GM12878 (cell line): ENCODE data around the gene TP73. TPM values are rescaled to one million over a fixed set of nuclear protein-coding genes. Genes with fewer than 3 reads are reported as not detected.

Experiments used
- ATAC-seq: fragments of 200-7000 bp; cut with Tn5 transposase; 3 replicates; pipeline ENCODE4 v1.9.1; 2020; ENCODE audit warnings: mild to moderate bottlenecking, moderate library complexity
- BruUV-seq: library from RNA; stranded (reverse); fragments of 400-500 nt; replicated peaks from 2 replicates; lab custom pipeline; 2021; lab: Mats Ljungman, UMichigan
- CTCF ChIA-PET: fragments of 300-600 bp; sonication (Branson Sonifier 250); formaldehyde crosslinking; extraction: SDS; loops from one replicate; lab custom pipeline; 2021; ENCODE audit warnings: inconsistent platforms; lab: Yijun Ruan, JAX
- POLR2A ChIA-PET: fragments of 350-600 bp; formaldehyde crosslinking; extraction: SDS; loops from one replicate; lab custom pipeline; 2021; ENCODE audit warnings: inconsistent platforms; lab: Charles Lee
- RAD21 ChIA-PET: fragments of 300-600 bp; sonication (Branson Sonifier 250); formaldehyde crosslinking; loops from one replicate; lab custom pipeline; 2023; ENCODE audit warnings: antibody characterized with exemption; ENCODE audit not compliant: unreplicated experiment; lab: Charles Lee
- SMC1A ChIA-PET: fragments of 300-600 bp; sonication (Branson Sonifier 250); formaldehyde crosslinking; loops from one replicate; lab custom pipeline; 2023; ENCODE audit not compliant: unreplicated experiment, uncharacterized antibody; lab: Charles Lee
- DNase-seq: peaks from one replicate; pipeline ENCODE4 v3.0.0-alpha.2; 2011; ENCODE audit warnings: low read depth, low spot score
- FAIRE-seq: peaks from 3 replicates; lab custom pipeline; 2011; peaks lifted over from hg19 to GRCh38; lab: Jason Lieb, UNC
- H2AFZ ChIP-seq: 2 replicates; pipeline ENCODE4 v1.6.0; 2011; ENCODE audit warnings: low read depth, low read length, control low read depth; ENCODE audit not compliant: control insufficient read depth
- H3K27ac ChIP-seq: 2 replicates; pipeline ENCODE4 v1.5.1; 2011; ENCODE audit warnings: control low read depth; ENCODE audit not compliant: control insufficient read depth, insufficient read depth
- H3K27me3 ChIP-seq, 2 experiments: replicated peaks in 1 of 2; 2 replicates each; pipeline versions ENCODE4 v1.6.0 to v1.6.1; 2011; ENCODE audit warnings: low read length in 1 of 2; ENCODE audit not compliant: control insufficient read depth in 2 of 2, insufficient read depth in 2 of 2
- H3K36me3 ChIP-seq, 2 experiments: 2 replicates each; pipeline ENCODE4 v1.5.1; 2011; ENCODE audit warnings: low read length in 1 of 2; ENCODE audit not compliant: control insufficient read depth in 2 of 2, insufficient read depth in 2 of 2
- H3K4me1 ChIP-seq: 2 replicates; pipeline ENCODE4 v1.6.1; 2011; ENCODE audit warnings: mild to moderate bottlenecking, low read length, moderate library complexity, mixed read lengths; ENCODE audit not compliant: control insufficient read depth, insufficient read depth
- H3K4me2 ChIP-seq: 2 replicates; pipeline ENCODE4 v1.6.0; 2011; ENCODE audit warnings: control low read depth; ENCODE audit not compliant: control insufficient read depth, insufficient read depth
- H3K4me3 ChIP-seq: fragments of 200-600 bp; sonication (generic); 2 replicates; pipeline ENCODE4 v1.5.1; 2016
- H3K79me2 ChIP-seq: 2 replicates; pipeline ENCODE4 v1.6.0; 2011; ENCODE audit warnings: low read length; ENCODE audit not compliant: control insufficient read depth, insufficient read depth
- H3K9ac ChIP-seq: 2 replicates; pipeline ENCODE4 v1.8.0; 2011; ENCODE audit warnings: low read length, control low read depth, mixed read lengths; ENCODE audit not compliant: control insufficient read depth, insufficient read depth
- H3K9me3 ChIP-seq: replicated peaks from 3 replicates; pipeline ENCODE4 v1.5.1; 2011; ENCODE audit warnings: mild to moderate bottlenecking, low read length; ENCODE audit not compliant: control insufficient read depth, insufficient read depth
- H4K20me1 ChIP-seq: 2 replicates; pipeline ENCODE4 v1.6.0; 2011; ENCODE audit not compliant: control insufficient read depth, insufficient read depth
- CHD2 ChIP-seq: IDR thresholded peaks from 2 replicates; pipeline ENCODE4 v1.6.1; 2011; ENCODE audit warnings: low read depth, low read length, improper control_type of control experiment, borderline replicate concordance
- CREB1 ChIP-seq: IDR thresholded peaks from 2 replicates; pipeline ENCODE4 v1.6.1; 2012; ENCODE audit warnings: low read depth, mild to moderate bottlenecking, inconsistent platforms
- CREM ChIP-seq: IDR thresholded peaks from 2 replicates; pipeline ENCODE4 v1.6.1; 2014; ENCODE audit warnings: antibody characterized with exemption, low read depth
- E2F4 ChIP-seq: IDR thresholded peaks from 2 replicates; pipeline ENCODE4 v1.6.1; 2012; ENCODE audit warnings: low read depth, low read length, improper control_type of control experiment
- LARP7 ChIP-seq: fragments of 450-650 bp; IDR thresholded peaks from 2 replicates; pipeline ENCODE4 v1.6.1; 2017; ENCODE audit warnings: mild to moderate bottlenecking
- RUNX3 ChIP-seq: IDR thresholded peaks from 2 replicates; pipeline ENCODE4 v1.6.1; 2012; ENCODE audit warnings: low read length, inconsistent platforms
- SIN3A ChIP-seq: IDR thresholded peaks from 2 replicates; pipeline ENCODE4 v1.6.1; 2012; ENCODE audit warnings: low read depth, low read length, improper control_type of control experiment
- SIX5 ChIP-seq: IDR thresholded peaks from 2 replicates; pipeline ENCODE4 v1.6.1; 2011; ENCODE audit warnings: mild to moderate bottlenecking, low read depth, low read length, moderate library complexity; ENCODE audit not compliant: severe bottlenecking
- ZBTB40 ChIP-seq: fragments of 450-650 bp; IDR thresholded peaks from 2 replicates; pipeline ENCODE4 v1.6.1; 2016; ENCODE audit warnings: mild to moderate bottlenecking, moderate library complexity, borderline replicate concordance
- WGBS: methylation state at CpG from one replicate; pipeline ENCODE4 v1.1.6; 2016; ENCODE audit warnings: low lambda C conversion rate; ENCODE audit not compliant: insufficient replicate concordance, insufficient coverage; ENCODE audit errors: missing lambda C conversion rate; 5-methylcytosine and 5-hydroxymethylcytosine counted together
- in situ Hi-C: fragments of 300-500 bp; cut with MboI; formaldehyde crosslinking; loops from 9 replicates; pipeline ENCODE4 v1.14.3; 2018; ENCODE audit warnings: mixed read lengths
- intact Hi-C: fragments of 100-400 bp; cut with micrococcal nuclease; formaldehyde crosslinking; loops from one replicate; pipeline ENCODE4 v1.14.2; 2022; ENCODE audit not compliant: unreplicated experiment
- polyA plus RNA-seq, 11 experiments: library from polyadenylated mRNA; depleted of rRNA in 4 of 11; unstranded in 6 of 11; stranded (reverse) in 5 of 11; fragments of >200 nt; fragmentation: Nextera tagmentation in 4 of 11; fragmentation: Illumina TruSeq in 1 of 11; extraction: Ambion mirVana in 4 of 11; extraction: Trizol in 1 of 11; gene quantifications; 1 replicate in 1 of 11; 2 replicates in 10 of 11; pipeline versions ENCODE4 v1.2.1 to v1.2.3, GENCODE V29; 2011 to 2016; ENCODE audit warnings: inconsistent platforms in 2 of 11, missing spikeins in 2 of 11, low read depth in 1 of 11
- total RNA-seq, 4 experiments: library from RNA; depleted of rRNA in 3 of 4; stranded (reverse); fragments of >200 nt in 3 of 4; fragmentation: Illumina TruSeq in 1 of 4; extraction: Trizol in 1 of 4; gene quantifications; 2 replicates each; pipeline versions ENCODE4 v1.2.1 to v1.2.3, GENCODE V29; 2013 to 2021

The TP73 gene
- total and polyA plus RNA-seq, 10 of the 15 experiments (the other 5 are each of a cell fraction or from before 2014, with no cell fraction given), result 0.08 to 54.2 (median 14.9) TPM

DNA sequence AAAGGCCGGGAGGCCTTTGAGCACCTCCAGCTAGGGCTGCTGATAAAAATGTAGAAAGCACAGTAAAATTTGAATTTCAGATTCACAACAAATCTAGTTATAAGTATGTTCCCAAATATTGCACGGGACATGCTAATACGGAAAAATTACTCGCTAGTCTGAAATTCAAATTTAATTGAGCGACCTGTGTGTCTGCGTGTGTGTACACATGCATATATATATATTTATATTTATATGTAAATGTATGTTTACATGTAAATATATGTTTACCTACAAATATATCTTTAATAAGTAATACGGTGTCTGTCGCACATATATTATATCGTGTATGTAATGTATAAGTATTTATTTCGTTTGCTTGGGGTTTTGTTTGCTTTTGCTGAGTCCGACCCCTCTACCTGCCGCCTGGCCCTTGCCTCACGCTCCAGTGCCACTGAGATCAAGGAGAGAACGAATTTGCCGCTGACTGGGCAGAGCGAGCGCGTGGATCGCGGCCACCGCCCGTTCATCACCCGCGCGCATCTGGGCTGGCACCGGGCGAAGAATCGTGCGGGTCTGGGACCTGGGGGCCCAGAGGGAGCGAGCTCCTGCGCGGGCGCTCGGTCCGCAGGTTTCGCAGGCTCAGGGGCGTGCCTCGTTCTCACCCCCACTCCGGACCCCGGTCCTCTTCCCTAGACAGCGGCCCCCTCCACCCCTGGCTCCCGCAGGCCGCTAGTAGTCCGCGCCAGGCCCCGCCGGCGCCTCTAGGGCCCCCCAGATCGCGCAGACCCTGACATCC lies 1.9 kb upstream of the TP73 start:
- no peak overlapping the region for H3K27ac ChIP-seq
- POLR2A ChIA-PET, result interaction anchor here (0.9 to 11.3 kb wide), 5 partner anchors 16 to 27 kb away, joined by 3 to 184 read pairs (median 8); no protein-coding TSS in a partner anchor

More for the DNA sequence above, 1.9 kb upstream of the TP73 start:
- H3K4me2 ChIP-seq, result peak overlapping the region; percentile 92
- no TSS peak for BruUV-seq
- CTCF ChIA-PET, result interaction anchor here (0.9 to 7.7 kb wide), 7 partner anchors 14 to 74 kb away, joined by 3 to 91 read pairs (median 5); no protein-coding TSS in a partner anchor
- peak overlapping the region; percentile 8; the same call in 1 of the 2 replicates for H2AFZ ChIP-seq
- peaks cover 58% of the 10 kb centered on the region for H3K79me2 ChIP-seq
- no peaks in the 10 kb centered on the region for H4K20me1 ChIP-seq
- no peak for ATAC-seq
- peaks cover 20% of the 10 kb centered on the region for H3K4me1 ChIP-seq
- in situ Hi-C loops (no loop called here), intact Hi-C loops (loop anchor here (2.0 kb wide), 1 partner anchor 26 kb away; the partner anchor contains the start of gene TPRG1L)
- no peak for TF ChIP-seq ZBTB40
- TF ChIP-seq SIN3A, result no peak
- TF ChIP-seq RUNX3, result no peak
- TF ChIP-seq SIX5, result no peak
- TF ChIP-seq CREB1, result no peak
- no peak for TF ChIP-seq CREM
- TF ChIP-seq E2F4, result no peak
- TF ChIP-seq CHD2, result no peak
- TF ChIP-seq LARP7, result peak; percentile 21; the same call in 1 of the 2 replicates
- H3K4me3 ChIP-seq, result peak overlapping the region; percentile 84
- H3K9ac ChIP-seq, result 0 out of 2 replicates have a peak overlapping the region, but pooled peaks have one; percentile 82
- 29% methylated on average over 40 of the region's 50 CpGs for WGBS
- SMC1A ChIA-PET, result interaction anchor here (0.6 to 7.7 kb wide), 5 partner anchors 8 to 66 kb away, joined by 3 to 53 read pairs (median 3); no protein-coding TSS in a partner anchor
- no peak for FAIRE-seq
- RAD21 ChIA-PET, result interaction anchor here (0.8 to 2.1 kb wide), 4 partner anchors 12 to 104 kb away, joined by 3 to 7 read pairs (median 4); no protein-coding TSS in a partner anchor
- H3K36me3 ChIP-seq, result peaks cover 1 to 15% of the 10 kb centered on the region in 2 experiments; a peak in 2 of 4 replicates
- no peaks in the 10 kb centered on the region for H3K9me3 ChIP-seq
- no peak for DNase-seq
- no peaks in the 10 kb centered on the region for H3K27me3 ChIP-seq
